ENCODE data around the gene STK38L.

STK38L gene

DNA sequence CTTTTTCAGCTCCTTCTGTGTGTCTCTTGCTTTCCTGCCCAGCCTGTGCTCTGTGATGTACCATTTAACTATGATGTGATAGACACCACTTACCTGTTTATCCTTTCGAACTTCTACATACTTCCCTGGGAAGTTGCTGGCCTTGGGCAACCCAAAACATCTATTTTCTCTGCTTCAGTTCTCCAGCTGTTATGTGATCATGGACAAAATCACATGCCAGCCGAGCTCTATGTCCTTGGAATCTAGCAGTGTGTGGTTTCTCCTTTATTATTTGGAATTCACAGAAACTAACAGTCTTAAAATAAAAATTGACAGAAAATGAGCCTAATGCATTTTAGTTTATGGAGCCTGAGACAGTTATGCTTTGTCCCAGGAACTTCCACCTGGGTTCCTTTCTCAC is 111.4 kb downstream of the STK38L start:
- no peak for DNase-seq (ENCODE audit: low read depth)
- in situ Hi-C loops (cut with HindIII; ENCODE audit: low sequenced_read_pairs), result no loop called here
- H3K4me3 ChIP-seq (ENCODE audit: low read depth, low read length), result no peak overlapping the region
- TF ChIP-seq, protein P1, sequence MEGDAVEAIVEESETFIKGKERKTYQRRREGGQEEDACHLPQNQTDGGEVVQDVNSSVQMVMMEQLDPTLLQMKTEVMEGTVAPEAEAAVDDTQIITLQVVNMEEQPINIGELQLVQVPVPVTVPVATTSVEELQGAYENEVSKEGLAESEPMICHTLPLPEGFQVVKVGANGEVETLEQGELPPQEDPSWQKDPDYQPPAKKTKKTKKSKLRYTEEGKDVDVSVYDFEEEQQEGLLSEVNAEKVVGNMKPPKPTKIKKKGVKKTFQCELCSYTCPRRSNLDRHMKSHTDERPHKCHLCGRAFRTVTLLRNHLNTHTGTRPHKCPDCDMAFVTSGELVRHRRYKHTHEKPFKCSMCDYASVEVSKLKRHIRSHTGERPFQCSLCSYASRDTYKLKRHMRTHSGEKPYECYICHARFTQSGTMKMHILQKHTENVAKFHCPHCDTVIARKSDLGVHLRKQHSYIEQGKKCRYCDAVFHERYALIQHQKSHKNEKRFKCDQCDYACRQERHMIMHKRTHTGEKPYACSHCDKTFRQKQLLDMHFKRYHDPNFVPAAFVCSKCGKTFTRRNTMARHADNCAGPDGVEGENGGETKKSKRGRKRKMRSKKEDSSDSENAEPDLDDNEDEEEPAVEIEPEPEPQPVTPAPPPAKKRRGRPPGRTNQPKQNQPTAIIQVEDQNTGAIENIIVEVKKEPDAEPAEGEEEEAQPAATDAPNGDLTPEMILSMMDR (IDR thresholded peaks at IDR 0.05; ENCODE audit: low read depth, low read length, missing control alignments), result no peak

DNA sequence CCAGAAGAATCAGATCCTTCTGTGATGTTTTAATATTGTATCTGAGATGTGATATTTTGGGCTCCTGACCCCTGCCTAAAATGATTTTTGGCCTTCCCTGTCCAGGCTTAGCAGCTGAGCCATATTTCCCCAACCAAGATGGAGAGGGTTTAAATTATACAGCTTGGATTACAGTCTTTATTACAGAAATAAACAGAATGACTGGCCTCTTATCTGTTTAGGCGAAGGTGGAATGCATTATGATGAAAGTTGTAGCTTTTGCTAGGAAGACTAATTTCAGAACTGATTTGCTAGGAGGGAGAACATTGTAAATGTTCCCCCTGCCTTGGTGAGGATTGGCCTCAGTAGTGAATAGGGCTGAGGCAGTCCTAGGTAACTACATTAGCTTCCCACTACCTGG is 111.9 kb downstream of the STK38L start:
- in situ Hi-C loops (cut with HindIII; ENCODE audit: low sequenced_read_pairs), result no loop called here
- no peak overlapping the region for H3K4me3 ChIP-seq (ENCODE audit: low read depth, low read length)
- DNase-seq (ENCODE audit: low read depth), result no peak
- TF ChIP-seq, protein P1 (IDR thresholded peaks at IDR 0.05; ENCODE audit: low read depth, low read length, missing control alignments), result no peak

DNA sequence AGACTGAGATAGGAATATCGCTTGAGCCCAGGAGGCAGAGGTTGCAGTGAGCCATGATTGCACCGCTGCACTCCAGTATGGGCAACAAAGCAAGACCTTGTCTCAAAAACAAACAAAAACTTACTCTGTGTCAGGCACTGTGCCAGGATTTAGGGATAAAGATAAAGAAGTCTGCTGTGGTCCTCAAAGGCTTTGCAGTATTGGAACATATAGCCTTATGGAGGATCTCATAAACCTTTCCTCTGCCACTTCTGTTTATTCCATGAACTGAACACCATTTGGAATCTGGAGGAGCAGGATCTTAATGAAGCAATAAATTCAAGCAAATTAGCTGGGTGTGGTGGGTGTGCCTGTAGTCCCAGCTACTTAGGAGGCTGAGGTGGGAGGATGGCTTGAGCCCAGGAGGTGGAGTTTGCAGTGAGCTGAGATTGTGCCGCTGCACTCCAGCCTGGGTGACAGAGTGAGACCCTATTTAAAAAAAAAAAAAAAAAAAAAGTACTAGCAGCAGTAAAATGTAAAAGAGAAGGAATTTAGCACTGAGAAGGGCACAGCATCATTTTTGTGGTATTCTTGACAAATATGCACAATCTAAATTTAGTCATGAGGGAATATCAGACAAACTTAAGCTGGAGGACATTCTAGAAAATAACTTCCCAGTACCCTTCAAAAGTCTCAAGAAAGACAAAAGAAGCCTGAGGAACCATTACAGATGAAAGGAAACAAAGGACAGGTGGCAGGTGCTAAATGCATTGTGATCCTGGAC is 115.7 kb downstream of the STK38L start:
- TF ChIP-seq, protein P1 (IDR thresholded peaks at IDR 0.05; ENCODE audit: low read depth, low read length, missing control alignments), result no peak
- DNase-seq (ENCODE audit: low read depth), result no peak
- no peak overlapping the region for H3K4me3 ChIP-seq (ENCODE audit: low read depth, low read length)
- in situ Hi-C loops (cut with HindIII; ENCODE audit: low sequenced_read_pairs), result no loop called here

DNA sequence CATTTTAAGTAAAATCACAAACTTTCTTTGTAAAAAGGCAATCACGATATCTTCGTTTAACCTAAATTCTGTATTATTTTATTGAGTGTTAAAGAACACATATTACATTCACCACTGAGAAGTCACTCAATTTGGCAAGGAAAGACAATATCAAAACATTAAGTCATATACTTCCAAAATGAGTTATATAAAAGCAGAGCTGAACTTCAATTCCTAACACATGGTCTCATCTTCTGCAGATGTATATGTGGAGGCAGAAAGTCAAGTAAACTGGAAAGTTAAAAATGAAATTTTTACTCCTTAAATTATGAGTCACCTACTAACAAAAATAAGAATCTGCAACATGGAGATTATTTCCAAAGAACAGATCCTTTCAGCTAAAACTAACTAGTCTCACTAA is 117.3 kb downstream of the STK38L start:
- no peak overlapping the region for H3K4me3 ChIP-seq (ENCODE audit: low read depth, low read length)
- in situ Hi-C loops (cut with HindIII; ENCODE audit: low sequenced_read_pairs), result no loop called here
- DNase-seq (ENCODE audit: low read depth), result no peak
- TF ChIP-seq, protein P1 (IDR thresholded peaks at IDR 0.05; ENCODE audit: low read depth, low read length, missing control alignments), result no peak

DNA sequence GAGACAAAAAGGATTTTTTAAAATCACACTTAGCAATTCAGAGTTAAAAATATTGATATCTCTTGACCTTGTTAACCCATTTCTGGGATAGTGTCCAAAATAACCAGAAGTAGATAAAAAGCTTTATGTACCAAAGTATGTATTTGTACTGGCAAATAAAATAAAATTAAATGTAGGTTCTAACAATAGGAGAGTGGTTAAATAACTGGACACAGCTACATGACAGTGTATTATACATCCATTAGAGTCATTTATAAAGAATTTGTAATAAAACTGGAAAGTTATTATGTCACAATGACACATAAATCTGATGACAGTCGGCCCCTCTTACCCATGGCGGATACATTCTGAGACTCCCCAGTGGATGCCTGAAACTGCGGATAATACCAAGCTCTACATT is 122.5 kb downstream of the STK38L start:
- TF ChIP-seq, protein P1 (IDR thresholded peaks at IDR 0.05; ENCODE audit: low read depth, low read length, missing control alignments), result no peak
- in situ Hi-C loops (cut with HindIII; ENCODE audit: low sequenced_read_pairs), result no loop called here
- no peak overlapping the region for H3K4me3 ChIP-seq (ENCODE audit: low read depth, low read length)
- DNase-seq (ENCODE audit: low read depth), result no peak

DNA sequence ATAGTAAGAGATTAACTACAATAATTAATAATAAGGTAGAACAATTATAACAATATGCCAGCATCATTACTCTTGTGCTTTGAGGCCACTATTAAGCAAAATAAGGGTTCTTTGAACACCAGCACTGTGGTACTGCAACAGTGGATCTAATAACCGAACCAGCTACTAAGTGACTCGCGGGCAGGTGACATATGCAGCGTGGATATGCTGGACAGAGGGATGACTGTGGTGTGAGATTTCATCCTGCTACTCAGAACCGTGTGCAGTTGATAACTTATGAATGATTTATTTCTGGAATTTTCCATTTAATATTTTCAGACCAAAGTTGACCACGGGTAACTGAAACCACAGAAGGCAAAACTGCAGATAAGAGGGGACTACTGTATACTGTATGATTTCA is 123.0 kb downstream of the STK38L start:
- in situ Hi-C loops (cut with HindIII; ENCODE audit: low sequenced_read_pairs), result no loop called here
- TF ChIP-seq, protein P1 (IDR thresholded peaks at IDR 0.05; ENCODE audit: low read depth, low read length, missing control alignments), result no peak
- no peak overlapping the region for H3K4me3 ChIP-seq (ENCODE audit: low read depth, low read length)
- no peak for DNase-seq (ENCODE audit: low read depth)
